ENCODE results near the gene DNAI2.

Gene DNAI2

DNA sequence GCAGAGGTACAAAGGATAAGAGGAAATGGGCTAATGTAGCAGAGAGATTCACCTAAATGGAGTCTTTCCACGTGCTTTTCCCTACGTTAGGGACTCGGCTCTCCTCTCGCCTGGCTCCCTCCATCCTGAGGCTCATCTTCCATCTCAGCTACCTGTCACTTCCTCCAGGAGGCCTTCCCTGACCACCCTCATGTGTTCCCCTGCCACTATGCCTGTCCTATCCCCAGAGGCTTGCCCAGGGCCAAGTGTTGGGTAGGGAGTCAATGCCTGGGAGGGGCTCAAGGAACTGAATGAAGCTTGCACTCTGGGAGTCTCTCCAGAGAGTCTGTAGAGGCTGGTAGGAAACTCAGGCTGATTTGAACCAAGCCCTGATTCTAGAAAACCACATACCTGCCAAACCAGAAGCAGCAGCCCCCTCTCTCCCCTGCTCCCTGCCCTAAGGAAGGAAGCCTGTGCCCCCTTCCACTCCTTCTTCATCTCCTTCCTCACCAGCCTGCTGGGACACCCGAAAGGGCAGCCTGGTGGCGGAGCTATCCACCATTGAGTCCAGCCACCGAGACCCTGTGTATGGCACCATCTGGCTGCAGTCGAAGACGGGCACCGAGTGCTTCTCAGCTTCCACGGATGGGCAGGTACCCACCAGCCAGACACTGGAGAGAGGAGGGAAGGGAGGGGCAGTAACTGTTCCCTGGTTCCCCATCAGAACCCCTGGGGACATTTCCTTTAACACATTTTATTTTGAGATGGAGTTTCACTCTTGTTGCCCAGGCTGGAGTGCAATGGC, 25.4 kb downstream of the DNAI2 start:
- TF ChIP-seq SIN3A (IDR thresholded peaks at IDR 0.05; ENCODE audit: borderline replicate concordance, insufficient read depth, low read length) (no peak), TAF1 (IDR thresholded peaks at IDR 0.05; ENCODE audit: borderline replicate concordance, insufficient read depth, low read length) (no peak), FOXP2 (optimal IDR thresholded peaks at IDR 0.05; ENCODE audit: borderline replicate concordance, extremely low read depth, extremely low read length, insufficient read depth) (no peak), POLR2AphosphoS5 (IDR thresholded peaks at IDR 0.05; ENCODE audit: low read depth, low read length) (no peak)
- TF ChIP-seq, protein P1, sequence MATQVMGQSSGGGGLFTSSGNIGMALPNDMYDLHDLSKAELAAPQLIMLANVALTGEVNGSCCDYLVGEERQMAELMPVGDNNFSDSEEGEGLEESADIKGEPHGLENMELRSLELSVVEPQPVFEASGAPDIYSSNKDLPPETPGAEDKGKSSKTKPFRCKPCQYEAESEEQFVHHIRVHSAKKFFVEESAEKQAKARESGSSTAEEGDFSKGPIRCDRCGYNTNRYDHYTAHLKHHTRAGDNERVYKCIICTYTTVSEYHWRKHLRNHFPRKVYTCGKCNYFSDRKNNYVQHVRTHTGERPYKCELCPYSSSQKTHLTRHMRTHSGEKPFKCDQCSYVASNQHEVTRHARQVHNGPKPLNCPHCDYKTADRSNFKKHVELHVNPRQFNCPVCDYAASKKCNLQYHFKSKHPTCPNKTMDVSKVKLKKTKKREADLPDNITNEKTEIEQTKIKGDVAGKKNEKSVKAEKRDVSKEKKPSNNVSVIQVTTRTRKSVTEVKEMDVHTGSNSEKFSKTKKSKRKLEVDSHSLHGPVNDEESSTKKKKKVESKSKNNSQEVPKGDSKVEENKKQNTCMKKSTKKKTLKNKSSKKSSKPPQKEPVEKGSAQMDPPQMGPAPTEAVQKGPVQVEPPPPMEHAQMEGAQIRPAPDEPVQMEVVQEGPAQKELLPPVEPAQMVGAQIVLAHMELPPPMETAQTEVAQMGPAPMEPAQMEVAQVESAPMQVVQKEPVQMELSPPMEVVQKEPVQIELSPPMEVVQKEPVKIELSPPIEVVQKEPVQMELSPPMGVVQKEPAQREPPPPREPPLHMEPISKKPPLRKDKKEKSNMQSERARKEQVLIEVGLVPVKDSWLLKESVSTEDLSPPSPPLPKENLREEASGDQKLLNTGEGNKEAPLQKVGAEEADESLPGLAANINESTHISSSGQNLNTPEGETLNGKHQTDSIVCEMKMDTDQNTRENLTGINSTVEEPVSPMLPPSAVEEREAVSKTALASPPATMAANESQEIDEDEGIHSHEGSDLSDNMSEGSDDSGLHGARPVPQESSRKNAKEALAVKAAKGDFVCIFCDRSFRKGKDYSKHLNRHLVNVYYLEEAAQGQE (IDR thresholded peaks at IDR 0.05; ENCODE audit: insufficient read depth in 1 of 2, low read depth in 2 of 2, low read length in 2 of 2) = no peak

DNA sequence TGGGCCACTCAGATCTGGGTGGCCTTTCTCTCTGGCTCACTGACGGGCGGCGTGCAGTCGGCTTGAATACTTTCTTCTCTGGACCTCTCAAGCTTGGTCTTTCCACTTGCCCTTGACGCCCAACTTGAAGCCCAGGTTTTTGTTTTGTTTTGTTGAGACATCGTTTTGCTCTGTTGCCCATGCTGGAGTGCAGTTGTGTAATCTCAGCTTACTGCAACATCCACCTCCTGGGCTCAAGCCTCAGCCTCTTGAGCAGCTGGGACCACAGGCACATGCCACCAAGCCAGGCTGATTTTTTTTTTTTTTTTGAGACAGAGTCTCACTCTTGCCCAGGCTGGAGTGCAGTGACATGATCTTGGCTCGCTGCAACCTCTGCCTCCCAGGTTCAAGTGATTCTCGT, 29.3 kb downstream of the DNAI2 start:
- TF ChIP-seq, protein P1 (IDR thresholded peaks at IDR 0.05; ENCODE audit: insufficient read depth in 1 of 2, low read depth in 2 of 2, low read length in 2 of 2) = no peak
- TF ChIP-seq FOXP2 (optimal IDR thresholded peaks at IDR 0.05; ENCODE audit: borderline replicate concordance, extremely low read depth, extremely low read length, insufficient read depth) (no peak), POLR2AphosphoS5 (IDR thresholded peaks at IDR 0.05; ENCODE audit: low read depth, low read length) (no peak), TAF1 (IDR thresholded peaks at IDR 0.05; ENCODE audit: borderline replicate concordance, insufficient read depth, low read length) (no peak), SIN3A (IDR thresholded peaks at IDR 0.05; ENCODE audit: borderline replicate concordance, insufficient read depth, low read length) (no peak)

DNA sequence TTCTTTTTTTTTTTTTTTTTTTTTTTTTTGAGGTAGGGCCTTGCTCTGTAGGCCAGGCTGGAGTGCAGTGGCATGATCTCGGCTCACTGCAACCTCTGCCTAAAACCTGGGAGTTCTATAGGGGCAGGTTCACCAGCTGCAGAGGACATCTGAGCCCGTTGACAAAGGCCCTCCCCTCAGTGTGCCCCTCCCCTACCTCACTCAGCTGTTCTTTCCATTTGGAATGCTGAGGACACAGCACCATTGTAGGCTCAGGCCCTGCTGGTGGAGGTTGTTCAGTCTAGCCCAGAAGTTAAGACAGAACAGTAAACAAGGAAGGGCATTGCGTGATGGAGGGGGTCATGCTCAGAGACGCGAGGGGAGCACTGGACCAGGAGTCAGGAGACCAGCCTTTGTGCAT, 30.1 kb downstream of the DNAI2 start:
- TF ChIP-seq POLR2AphosphoS5 (IDR thresholded peaks at IDR 0.05; ENCODE audit: low read depth, low read length) (no peak), SIN3A (IDR thresholded peaks at IDR 0.05; ENCODE audit: borderline replicate concordance, insufficient read depth, low read length) (no peak), FOXP2 (optimal IDR thresholded peaks at IDR 0.05; ENCODE audit: borderline replicate concordance, extremely low read depth, extremely low read length, insufficient read depth) (no peak), TAF1 (IDR thresholded peaks at IDR 0.05; ENCODE audit: borderline replicate concordance, insufficient read depth, low read length) (no peak)
- TF ChIP-seq, protein P1 (IDR thresholded peaks at IDR 0.05; ENCODE audit: insufficient read depth in 1 of 2, low read depth in 2 of 2, low read length in 2 of 2) = no peak

DNA sequence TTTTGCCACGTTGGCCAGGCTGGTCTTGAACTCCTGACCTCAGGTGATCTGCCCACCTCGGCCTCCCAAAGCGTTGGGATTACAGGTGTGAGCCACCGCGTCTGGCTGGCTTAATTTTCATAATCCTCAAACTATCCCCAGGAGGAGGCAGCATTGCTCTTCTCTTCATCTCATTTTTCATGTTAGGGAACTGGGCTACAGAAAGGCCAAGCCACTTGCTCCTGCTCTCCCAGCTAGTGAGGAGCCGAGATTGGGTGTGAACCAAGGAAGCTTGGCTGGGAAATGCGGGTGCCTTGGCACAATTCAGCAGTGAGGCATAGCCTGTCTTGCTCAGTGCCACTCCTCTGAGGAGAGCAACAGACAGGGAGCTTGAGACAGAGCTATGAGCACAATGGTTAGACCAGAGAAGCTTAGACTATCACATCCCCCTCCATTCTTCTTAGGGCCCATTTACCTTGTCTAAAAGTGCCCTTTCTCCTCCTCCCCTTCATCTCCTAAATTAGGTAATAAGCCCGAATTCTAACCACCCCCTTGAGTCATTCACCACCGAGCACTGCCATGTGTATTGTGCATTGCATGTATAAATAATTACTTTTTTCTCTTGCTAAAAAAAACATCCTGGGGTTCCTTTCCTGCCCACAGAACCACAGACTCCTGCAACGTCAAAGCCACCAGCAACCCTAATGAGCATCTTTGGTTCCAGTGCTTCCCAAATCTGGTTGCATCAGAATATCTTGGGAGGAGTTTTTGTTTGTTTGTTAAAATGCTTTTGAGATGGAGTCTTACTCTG, 32.0 kb downstream of the DNAI2 start:
- TF ChIP-seq, protein P1 (IDR thresholded peaks at IDR 0.05; ENCODE audit: insufficient read depth in 1 of 2, low read depth in 2 of 2, low read length in 2 of 2) = no peak
- TF ChIP-seq FOXP2 (optimal IDR thresholded peaks at IDR 0.05; ENCODE audit: borderline replicate concordance, extremely low read depth, extremely low read length, insufficient read depth) (no peak), TAF1 (IDR thresholded peaks at IDR 0.05; ENCODE audit: borderline replicate concordance, insufficient read depth, low read length) (no peak), POLR2AphosphoS5 (IDR thresholded peaks at IDR 0.05; ENCODE audit: low read depth, low read length) (no peak), SIN3A (IDR thresholded peaks at IDR 0.05; ENCODE audit: borderline replicate concordance, insufficient read depth, low read length) (no peak)

Data from PFSK-1 (cell line).